NCI-H2029 treated with DMSO at 0.1 percent for 48 hours (cell line): ENCODE measurements around the gene SH2D7.

ENCODE experiments used
- DNase-seq: peaks from one replicate; lab custom pipeline; 2025; lab: John Stamatoyannopoulos, UW

Gene SH2D7

DNA sequence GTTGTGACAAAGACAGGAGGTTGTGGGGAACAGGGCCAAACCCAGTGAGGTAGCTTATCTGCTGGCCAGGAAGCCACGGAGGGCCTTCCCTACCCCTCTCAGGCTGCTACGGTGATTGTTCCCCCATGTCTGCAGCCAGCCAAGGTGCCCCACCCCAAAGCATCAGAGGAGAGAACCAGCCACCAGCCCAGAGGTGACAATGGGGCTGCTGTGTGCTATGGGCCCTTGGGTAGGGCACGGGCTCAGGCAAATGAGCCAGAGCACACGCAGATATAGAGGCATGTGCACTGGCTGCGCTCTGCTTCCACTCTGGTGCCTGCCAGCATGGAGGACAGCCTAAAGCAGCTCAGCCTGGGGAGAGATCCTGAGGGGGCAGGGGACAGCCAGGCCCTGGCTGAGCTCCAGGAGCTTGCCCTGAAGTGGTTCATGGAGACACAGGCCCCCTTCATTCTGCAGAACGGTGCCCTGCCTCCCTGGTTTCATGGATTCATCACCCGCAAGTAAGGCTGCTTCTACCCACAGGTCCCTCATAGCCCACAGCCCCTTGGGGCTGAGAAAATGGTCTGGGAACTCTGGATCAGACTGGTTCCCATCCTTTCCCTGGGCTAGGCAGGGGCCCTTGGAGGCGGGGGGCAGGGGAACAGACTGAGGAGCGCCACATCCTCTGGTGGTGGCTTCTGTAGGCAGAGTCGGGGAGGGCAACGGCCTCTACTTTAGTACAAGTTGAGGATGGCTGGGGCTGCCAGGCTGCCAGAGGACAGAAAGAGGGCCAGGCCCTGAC lies at the start of gene SH2D7:
TSS of gene SH2D7 (plus strand) at position 301 of the 781 bp plus-strand sequence. CDS start at position 325, 24 bp downstream.
- DNase-seq = no peak

DNA sequence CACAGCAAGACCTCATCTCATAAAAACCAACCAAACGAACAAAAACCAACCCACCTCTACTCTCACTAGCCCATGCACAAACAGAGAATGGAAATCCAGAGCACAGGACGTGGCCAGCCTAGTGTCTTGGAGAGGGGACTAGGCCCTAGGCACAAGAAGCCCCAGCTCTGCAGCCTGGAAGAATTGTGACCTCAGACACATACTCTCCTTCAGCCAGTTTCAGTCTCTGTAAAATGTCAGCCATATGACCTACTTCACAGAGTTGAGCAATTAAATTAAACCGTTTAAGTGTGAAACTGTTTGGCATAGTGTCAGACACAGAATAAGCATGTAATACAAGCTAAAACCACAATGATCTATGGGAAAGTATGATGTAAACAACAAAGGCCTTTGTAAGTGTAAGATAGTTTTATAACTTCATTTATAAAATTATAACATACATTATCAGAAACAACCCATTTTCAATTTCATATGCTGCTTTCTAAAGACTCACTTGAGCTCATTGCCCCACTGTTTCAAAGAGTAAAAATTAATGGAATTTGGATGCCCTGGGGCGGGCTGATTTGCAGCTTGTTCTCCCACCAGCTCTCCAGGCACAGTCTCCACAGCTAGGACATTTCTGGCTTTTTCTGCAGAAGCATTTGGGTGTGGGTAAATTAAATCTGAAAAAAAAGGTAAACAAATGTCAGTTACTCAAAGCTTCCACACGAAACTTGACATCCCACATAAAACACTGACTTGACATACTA lies 47.8 kb upstream of the SH2D7 start:
- DNase-seq = no peak

DNA sequence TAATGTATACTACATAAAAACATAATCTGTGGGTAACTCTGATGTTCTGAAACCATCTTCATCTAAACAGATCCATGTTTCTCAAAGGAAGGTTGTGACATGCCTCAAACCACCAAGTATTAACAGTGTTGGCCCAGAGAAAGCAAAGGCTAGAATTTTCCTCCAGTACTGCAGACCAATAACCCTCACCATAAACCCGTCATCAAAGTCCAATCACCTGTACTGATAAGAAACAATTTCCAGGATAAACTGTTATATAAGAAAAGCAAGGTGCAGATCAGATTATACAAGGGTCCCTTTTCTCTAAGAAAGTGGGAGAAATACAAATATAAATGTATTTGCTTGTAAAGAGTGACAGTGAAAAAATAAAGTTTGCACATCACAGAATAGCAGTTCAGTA lies 47.2 kb upstream of the SH2D7 start:
- DNase-seq = no peak

DNA sequence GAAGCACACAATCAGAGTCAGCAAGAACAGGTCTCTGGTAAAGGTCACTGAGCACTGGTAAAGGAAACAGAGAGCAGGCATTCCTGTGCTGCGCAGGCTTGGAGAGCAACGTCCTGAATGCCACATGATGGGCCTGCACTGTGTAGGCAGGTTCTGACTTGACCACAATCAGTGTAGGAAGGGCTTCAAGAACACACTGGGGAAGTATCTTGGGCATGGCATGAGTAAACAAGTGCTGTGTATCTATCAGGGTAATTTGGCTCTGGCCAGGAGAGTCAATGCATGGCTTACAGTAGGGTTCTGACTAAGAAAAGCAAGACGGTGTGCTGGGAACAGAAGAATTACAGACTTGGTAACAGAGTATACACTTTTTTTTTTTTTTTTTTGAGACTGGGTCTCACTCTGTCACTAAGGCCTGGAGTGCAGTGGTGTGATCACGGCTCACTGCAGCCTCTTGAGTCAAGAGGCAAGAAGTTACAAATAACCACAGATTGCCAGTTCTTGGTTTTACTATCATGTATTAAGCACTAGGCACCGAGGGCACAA lies 45.5 kb upstream of the SH2D7 start:
- DNase-seq = no peak

DNA sequence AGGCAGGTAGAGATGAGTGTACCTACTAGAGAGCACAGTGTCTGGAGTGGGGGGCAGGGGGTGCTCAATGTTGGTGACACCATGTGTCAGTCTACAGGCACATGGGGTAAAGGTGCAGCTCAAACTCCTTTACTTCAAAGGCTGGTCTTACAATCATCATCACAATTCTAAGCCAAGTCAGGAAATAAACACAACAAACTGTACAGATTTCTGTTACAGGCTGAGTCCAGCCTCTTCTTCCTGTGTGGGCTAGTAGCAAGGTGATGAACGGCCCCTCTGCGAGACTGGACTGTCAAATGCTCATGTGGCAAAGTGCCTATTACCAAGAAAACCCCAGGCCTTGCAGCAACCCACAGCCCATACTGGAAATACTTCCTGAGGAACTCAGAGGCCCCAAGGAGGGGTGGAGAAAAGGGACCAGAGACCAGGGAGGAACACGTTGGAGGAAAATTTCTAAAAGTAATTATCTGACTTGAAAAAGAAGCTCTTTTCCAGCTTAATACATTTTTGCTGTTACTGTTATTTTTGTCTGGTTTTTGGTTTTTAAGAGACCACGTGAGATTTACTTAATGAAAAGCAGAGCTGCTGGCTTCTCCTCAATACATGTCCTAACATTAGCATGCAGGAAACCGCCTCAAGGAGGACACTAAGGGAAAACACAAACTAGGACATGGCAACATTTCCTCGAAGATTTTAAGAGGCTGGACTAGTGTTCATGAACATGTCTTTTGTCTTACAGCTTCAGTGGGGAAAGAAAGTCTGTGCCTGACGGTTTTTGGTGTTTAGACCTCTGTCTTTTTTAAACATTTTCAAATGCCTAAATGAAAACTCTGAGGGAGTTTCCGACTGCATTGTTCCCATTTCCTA lies 44.4 kb upstream of the SH2D7 start:
- DNase-seq = no peak

DNA sequence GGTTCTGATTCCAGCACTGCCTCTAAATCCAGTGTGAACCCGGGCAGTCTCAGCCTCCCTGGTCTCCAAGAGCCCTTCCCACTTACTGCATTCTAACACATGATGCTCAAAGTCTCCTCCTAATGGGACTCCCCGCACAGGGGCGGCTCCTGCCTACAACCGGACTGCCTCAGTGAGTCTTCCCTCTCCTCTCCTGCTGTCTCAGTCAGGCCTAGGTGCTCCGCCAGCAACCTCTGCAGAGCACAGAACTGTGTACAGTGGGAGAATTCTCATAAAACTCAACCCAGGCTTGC lies 43.8 kb upstream of the SH2D7 start:
- no peak for DNase-seq

DNA sequence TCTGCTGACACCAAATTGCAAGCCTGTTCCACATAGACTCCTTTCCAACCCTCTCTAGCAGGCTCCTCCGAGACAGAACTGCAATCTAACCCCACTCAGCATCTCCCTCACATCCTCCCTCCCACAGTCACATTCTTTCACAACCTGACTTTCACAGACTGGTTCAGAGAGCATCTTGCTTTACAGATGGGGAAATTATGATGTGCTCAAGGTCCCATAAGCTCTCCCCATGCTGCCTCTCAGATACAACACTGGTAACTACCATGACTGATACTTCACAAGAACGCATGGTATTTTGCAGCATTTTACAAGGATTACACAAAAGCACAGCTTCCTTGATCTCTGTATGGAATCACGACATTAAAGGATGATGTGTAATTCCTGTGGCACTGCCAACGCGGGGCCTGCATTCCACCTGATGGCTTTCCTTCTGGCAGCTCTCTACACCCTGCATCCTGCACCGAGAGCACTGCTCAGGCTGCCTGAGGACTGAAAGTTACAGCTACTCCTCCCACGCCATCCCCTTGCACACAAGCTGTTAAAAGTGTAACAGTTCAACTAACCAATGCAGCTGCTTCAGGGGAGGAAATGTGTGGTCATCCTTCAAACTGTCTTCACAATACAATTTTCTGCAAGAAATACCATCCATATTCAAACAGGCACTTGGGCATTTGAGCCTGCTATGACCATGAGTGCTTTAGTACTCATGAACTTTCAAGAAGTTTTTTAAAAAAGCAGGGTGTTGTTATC lies 42.5 kb upstream of the SH2D7 start:
- no peak for DNase-seq

DNA sequence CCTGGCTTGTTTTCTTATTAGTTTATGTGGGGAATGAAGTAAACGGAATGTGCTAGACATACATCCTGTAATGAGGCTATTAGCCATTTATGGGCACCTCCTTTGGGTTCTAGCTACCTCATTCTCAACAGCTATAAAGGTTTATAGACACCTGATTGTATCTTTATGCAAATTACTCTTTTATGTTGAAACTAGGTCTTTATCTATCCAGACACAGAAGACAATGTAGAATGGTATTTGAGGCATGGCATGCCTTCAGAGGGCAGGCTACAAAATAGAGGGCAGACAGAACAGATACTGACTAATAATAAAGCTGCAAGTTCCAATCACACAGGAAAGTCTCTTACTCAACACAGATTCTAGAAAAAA lies 41.9 kb upstream of the SH2D7 start:
- DNase-seq = no peak

DNA sequence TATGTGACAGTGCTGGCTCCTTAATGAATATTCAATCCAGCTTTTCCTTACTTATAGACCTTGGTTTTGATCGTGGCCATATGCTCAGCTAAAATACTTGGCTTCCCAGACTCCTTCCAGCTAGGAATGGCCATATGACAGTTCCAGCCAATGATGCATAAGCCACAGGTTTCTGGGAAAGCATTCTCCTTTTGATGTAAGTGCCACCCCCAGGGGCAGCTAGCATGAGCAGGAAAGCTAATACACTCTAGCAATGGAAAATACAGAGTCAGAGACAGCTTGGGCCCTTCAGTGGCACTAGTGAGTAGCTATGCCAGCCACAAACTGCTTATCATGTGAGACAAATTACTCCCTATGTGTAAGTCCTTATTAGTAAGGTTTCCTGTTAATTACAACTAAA lies 41.5 kb upstream of the SH2D7 start:
- DNase-seq = no peak

DNA sequence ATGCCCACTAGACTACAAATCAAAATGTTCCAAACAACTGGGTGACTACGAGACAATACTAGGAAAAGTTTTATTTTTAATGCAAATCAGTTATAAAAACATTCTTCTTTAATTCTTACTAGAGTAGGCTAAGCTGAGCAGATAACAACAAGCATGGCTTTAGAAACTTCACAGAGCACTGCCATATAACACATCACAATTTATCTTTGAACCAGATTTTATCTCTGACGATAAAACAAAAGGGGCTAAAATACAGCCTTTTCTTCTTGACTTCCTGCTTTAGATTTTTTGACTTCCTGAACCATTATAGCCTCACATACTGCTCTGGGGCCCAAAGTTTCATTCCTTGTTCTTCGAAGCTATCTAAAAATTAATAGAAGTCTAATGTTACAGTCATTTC lies 40.8 kb upstream of the SH2D7 start:
- DNase-seq = no peak

DNA sequence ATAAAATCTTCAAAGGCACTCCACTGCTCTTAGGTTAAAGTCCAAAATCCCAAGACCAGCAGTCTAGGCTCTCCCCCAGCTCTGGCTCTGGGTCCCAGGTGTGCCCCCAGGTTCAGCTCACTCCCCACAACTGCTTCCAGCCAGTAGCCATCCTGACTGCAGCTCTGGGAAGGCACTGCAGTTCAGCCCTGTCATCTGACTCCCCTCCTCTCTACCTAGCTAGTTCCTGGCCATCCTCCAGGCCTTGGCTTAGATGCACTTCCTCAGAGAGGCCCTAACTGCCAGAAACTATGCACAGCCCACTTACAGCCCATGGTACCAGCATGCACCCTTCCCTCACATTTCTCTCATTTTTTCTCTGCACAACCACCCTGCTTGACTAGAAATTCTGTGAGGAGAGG lies 40.4 kb upstream of the SH2D7 start:
- DNase-seq = peak; percentile 13

DNA sequence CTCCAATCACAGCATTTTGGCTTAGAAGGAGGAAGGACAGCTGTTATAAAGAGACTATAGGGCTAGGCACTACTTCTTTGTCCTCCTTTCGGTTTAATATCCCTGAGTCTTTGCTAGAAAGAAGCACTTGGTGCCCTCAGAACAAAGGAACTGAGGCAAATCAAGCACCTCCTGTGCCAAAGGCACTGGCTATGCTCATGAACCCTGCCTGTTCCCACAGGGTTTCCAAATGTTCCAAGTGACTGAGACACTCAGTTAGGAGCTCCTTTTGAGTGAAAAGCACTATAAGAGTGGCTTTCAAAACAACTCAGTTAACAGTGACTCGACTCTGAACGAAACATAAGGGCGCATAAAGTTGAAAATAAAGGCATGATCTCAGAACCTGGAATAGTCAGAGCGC lies 39.8 kb upstream of the SH2D7 start:
- no peak for DNase-seq

DNA sequence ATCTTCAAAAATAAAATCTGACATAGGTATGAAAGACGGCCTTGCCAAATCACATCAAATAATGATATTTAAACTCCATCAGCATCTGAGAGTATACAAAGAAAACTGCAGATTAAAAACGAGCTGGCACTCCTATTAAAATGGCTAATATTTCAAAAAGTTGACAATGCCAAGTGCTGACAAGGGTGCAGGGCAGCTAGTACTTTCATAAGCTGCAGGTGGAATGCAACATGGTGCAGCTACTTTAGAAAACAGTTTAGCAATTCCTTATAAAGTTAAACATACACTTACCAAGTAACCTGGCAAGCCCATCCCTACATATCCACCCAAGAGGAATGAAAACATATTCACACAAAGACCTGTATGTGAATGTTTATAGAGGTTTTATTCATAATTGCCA lies 37.8 kb upstream of the SH2D7 start:
- DNase-seq = no peak

DNA sequence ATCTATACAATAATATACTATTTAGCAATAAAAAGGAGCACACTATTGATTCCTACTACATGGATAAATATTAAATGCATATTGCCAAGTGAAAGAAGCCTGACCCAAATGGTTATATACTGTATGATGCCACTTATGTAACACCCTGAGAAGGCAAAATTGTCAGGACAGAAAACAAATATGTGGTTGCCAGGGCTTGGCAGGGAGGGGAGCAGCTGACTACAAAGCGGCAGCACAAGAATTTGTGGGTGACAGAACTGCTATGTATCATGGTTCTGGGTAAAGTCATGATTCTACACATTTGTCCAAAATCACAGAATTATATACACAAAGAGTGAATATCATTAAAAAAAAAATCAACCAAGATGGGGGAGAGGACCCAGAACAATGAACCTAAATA lies 37.4 kb upstream of the SH2D7 start:
- no peak for DNase-seq

DNA sequence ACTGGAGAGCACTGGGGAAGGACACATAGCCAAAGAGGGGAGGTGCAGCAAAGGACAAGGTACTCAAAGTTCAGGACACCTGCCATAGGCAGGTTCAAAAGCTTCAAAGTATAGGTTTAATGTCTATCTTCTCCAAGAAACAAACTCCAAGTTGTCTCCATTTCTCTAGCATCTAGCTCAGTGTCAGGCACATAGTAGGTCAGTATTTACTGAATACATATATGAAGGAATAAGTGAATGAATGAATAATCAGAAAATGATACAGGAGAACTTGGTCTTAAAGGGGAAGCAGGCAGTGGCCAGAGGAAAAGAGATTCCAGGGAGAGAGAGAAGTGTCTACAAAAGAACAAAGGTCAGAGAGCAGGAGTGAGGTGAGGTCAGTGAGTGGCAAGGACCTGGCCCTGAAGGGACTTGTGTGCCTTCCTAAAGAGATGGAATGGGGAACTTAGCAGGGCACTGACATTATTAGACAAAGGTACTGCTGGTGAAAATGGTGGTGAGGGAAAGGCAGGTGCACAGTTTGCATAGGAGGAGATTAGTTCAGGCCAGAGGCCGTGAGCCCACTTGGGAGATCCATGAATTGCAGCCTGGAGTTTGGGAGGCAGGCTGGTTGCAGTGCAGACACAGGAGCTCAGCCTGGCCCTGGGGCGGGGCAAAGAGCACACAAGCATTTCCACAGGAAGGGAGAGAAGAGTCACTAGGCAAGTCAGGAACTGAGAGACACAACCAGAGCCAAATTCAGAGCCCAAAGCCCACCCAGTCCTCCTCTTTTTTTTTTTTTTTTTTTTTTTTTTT lies 36.2 kb upstream of the SH2D7 start:
- DNase-seq = no peak

DNA sequence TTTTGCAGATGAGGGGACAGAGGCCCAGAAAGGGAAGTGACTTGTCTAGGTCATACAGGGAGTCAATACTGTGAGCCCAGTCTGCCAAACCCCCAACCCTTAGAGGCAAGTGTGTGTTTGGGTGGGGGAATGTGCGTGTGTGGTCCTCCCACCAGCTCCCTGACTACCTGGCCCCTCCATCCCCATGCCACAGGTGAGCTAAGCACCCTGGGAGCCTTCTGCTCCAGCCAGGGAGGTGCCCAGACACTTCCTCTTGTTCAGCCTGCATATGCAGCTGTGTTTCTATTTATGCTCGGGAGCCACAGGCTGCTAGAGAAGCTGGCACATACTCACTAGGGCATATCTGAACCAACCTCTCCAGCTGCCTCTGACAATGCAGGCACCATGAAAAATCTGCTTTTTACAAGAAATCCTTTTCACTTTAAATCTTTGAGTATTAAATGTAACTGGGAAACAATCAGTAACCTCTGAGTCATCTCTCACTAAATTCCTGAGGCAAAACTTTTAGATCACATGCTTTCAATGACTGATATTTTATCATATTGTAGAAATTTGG lies 35.6 kb upstream of the SH2D7 start:
- no peak for DNase-seq

DNA sequence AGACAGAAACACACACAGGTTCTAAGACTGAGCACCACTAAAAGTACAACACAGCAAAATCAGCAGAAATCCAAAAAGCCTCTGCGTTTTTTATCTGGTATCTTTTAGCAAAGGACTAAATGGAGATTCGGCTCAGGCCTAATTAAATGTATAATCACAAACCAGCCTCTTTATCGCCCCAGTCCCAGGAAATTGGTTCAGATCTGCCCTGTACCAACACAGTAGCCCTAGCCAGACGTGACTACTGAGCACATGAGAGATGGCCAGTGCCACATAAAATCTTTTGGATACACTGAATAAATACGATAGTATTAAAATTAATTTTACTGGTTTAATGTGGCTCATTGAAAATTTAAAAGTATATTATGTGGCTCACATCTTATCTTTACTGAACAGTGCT lies 34.6 kb upstream of the SH2D7 start:
- DNase-seq = no peak

DNA sequence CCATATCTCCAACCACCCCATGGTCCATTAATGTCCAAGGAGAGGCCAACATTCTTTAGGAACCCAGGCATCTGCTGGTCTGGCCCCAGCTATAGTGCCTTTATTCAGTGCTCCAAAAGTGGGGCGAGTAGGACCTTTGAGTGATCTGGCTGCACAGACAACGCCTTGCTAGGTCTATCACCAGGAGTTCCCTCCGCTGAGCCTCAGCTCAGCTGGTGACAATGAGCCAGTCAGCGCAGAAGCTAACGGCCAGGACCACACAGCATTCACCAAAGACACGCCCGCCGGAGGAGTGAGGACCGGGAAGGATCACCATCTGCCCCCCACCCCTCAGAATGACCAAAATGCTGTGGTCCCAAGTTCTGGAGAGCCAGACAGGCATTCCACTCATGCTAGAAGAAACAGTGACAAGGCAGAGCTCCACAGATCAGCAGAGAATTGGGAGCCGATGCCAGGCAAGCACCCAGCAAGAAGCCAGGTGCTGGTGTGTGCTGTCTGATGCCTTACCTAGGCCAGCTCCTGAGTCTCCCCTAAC lies 33.9 kb upstream of the SH2D7 start:
- no peak for DNase-seq

DNA sequence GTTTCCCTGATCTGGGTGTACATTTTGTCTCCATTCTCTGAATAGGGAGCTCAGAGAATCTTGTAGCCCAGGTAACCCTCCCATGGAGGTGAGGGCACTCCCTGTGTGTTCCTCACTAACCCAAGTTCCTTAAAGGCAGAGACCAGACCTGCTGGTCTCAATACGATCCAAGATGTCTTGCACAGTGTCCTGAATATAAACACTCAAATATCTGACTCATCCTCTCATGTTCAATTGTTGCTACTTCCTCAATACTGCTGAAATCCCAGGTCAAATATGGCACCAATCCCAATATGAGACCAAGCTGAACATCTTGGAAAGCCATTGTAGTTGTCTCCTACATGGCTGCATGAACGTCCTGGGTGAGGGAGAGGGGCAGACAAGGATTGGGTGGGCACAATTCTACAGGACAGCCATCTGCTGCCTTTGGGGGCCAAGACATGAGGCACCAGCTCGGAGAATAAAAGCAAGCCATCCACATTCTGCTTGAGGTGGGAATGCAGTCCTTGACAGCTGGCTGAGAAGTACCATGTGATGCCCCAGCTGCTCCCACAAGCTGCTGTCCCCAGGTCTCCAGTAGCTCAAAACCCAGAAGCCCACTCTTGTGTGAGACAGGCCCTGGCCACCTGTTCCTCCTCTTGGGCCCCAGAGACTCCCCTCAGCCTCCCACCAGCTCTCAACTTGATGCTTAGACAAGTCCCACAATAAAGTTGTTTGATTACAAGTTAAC lies 33.1 kb upstream of the SH2D7 start:
- no peak for DNase-seq

DNA sequence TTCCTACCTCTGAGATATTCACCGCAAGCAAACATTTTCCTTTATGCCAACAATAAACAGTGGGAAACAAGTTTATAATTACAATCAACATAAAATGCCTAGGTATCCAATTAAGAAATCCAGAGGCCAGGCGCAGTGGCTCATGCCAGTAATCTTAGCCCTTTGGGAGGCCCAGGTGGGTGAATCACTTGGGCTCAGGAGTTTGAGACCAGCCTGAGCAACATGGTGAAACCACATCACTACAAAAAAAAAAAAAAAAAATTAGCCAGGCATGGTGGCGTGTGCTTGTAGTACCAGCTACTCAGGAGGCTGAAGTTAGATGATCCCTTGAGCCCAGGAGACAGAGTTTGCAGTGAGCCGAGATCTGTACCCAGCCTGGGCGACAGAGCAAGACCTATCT lies 32.1 kb upstream of the SH2D7 start:
- no peak for DNase-seq
